COLO829 (cell line): Measurements from ENCODE around the gene TNS3.
"Not testable (repeated sequence)": the region's sequence is repeated elsewhere in the genome, so short reads cannot be mapped to it uniquely, and the experiment has no call there.

Experiments
- DNase-seq: peaks from one replicate; pipeline ENCODE4 v3.0.0; 2012; ENCODE audit warnings: low spot score

TNS3 gene

GRCh38 chr7:47452295-47452694 is 129.6 kb downstream of the TNS3 start:
- no peak for DNase-seq

DNA sequence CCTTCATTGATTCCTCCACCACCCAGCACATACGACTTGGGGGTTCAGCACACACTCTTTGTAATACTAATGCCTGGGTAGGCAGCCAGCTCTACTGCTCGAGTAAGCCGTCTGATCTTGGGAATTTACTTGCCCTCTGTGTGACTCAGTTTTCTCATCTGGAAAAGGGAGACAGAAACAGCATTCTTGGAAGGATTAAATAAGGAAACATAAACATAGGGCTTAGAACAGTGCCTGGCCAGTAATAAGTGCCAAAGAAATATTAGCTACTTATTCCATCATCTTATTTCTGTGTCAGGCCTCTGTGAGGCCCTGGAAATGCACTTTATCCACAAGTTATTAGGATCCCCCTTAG is 130.1 kb downstream of the TNS3 start:
- no peak for DNase-seq

- no peak for DNase-seq
Observed at GRCh38 chr7:47449810-47450590, 131.9 kb downstream of the TNS3 start.

DNA sequence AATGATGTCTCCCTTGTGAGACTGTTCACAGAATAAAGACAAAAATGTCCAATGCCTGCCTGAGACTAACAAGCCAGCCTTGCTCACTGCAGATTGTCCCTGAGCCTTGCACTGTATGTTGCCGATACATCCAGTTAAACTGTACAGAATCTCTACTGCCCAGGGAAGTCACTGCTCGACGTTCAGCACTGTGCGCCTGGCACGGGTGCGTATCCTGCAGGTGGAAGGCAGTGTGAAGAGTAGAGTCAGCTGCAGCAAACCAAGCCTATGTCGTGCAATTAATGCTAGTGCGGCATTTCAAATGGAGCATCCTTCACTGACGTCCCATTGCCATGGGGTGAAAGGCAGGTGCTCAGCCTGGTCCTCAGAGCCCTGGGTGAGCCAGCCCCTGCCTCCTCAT is 132.9 kb downstream of the TNS3 start:
- DNase-seq: no peak

GRCh38 chr7:47447621-47448349 is 134.1 kb downstream of the TNS3 start:
- no peak for DNase-seq

DNA sequence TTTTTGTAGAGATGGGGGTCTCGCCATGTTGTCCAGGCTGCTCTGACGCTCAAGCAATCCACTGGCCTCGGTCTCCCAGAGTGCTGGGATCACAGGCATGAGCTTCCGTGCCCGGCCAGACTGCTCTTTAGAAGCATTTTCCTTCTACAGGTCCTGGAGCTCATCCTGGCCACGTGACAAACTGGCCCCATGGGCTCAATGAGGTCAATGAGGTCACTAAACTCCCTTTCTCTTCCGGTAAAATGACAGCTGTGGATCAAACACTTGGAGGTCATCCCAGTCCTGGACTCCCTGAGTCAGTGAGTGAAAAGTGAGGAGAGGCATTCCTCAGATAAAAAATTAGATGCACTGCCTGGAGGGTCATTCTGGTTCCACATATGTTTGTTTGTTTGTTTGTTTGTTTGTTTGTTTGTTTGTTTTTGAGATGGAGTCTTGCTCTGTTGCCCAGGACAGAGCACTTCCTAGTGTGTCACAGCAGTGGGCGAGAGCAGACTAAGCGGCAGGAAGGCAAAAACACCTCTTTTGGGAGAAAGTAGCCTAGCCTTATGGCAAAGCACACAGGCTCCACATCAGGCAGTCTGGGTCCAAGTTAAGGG is 134.9 kb downstream of the TNS3 start:
- DNase-seq: no peak

GRCh38 chr7:47444376-47445098 is 137.4 kb downstream of the TNS3 start:
- peak; percentile 60 for DNase-seq

DNA sequence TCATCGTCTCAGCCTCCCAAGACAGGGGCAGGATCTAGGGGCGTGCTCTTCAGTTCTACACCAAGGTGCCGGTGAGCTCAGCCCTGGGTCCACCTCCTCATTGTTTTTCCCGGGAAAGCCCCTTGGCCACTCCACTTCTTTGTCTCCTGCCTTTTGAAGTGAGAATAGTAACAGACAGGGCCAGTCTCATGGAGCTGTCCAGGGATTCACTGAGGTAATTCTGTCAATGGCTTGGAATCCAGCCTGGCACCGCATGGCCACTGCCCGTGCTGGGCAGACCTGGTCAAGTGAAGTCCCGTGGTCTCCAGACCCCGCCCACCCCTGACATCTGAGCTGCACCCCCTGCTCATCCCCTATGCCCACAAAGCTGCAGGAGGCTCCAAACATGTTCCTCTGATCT is 138.9 kb downstream of the TNS3 start:
- DNase-seq: no peak

- DNase-seq: no peak
Observed at GRCh38 chr7:47442605-47442865, 139.4 kb downstream of the TNS3 start.

- DNase-seq: no peak
Observed at GRCh38 chr7:47441796-47442604, 139.9 kb downstream of the TNS3 start.

- not testable (repeated sequence) for DNase-seq
Observed at GRCh38 chr7:47441048-47441447, 140.9 kb downstream of the TNS3 start.

DNA sequence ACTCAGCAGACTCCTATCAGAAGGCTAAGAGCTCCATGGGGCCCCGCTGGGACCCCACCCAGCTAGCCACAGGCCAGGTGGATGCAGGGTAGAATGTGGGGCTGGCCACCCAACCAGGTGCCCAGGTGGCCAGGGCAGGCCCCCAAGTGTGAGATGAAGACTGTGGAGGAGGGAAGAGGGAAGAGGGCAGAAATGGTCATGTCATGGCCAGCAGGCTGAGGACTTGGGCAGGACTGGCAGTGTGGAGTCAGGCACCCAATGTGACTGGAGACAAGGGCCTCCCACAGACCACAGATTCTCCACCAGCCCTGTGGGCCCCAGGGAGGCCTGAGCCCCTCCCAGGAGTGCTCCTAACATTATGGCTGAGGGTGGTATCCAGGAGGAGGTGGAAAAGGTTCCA is 141.6 kb downstream of the TNS3 start:
- no peak for DNase-seq

- no peak for DNase-seq
Observed at GRCh38 chr7:47439181-47439667, 142.7 kb downstream of the TNS3 start.

GRCh38 chr7:47438411-47439029 is 143.4 kb downstream of the TNS3 start:
- DNase-seq: no peak

GRCh38 chr7:47435889-47436312 is 146.0 kb downstream of the TNS3 start:
- peak; percentile 88 for DNase-seq

GRCh38 chr7:47433564-47433895 is 148.4 kb downstream of the TNS3 start:
- no peak for DNase-seq

DNA sequence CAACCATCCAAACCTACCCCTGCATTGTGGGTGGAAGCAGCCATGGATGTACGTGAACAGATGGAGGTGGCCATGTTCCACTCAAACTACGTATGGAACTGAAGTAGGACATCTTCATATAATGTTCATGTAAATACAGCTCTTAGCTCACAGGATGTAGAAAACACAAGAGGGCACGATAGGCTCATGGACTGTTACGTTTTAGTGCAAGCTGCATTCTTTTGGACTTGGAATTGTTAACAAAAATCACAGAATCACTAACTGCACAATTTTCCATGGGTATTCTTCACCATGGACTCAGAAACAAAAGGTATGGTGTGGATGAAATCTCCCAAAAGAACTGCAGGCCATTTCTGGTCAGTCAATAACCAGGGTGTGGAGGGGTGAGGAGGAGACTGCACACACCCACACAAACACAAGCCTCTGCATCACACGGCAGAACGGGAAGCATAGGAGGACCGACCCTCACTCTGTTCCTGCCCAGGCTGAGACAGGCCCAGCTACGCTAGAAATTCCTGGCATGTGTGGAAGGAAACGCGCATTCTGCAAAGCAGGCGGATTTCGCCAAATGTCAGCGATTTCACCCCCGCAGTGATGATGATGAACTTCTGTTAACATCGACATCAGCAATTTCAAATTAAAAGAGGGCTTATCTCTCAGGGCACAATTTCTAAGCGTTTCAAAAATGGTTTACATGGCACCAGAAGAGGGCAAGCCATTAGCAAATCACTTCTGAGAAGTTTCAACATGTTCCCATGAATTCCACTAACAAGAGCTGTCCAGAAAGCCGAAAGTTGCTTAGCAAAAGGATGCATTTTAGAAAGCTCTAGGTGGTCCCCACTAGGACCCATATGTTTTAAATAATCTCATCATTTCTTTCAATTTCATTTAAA is 149.0 kb downstream of the TNS3 start:
- DNase-seq: no peak

- DNase-seq: no peak
Observed at GRCh38 chr7:47430422-47430821, 151.5 kb downstream of the TNS3 start.

DNA sequence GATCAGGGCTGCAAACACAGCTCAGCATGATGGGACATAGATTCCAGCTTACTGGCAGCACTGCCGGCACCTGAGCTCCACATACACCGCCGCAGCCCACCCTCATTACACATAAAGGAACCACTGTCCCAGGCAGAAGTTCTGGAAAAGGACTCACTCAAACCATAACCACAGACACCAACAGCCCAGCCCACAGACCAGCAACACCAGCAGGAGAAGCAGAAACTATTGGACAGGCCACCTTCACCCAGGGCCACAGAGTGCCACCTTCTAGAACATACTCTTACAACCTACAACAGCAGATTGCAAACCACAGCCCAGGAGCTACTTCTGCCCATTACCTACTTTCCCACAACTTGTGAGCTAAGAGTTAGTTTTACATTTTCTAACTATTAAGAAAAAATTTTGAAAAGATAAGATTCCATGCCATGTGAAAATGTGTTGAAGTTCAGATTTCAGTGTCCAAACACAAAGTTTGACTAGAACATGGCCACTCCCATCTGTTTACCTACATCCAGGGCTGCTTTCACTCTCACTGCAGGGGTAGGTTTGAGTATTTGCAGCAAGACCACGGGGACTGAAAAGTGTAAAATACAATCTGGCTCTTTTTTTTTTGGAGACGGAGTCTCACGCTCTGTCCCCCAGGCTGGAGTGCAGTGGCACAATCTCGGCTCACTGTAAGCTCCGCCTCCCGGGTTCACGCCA is 153.0 kb downstream of the TNS3 start:
- DNase-seq: no peak
